Natural killer cell (primary cell): Measurements from ENCODE around the gene TOLLIP. TPM values are rescaled to one million over a fixed set of nuclear protein-coding genes. Genes with fewer than 3 reads are reported as not detected.

Experiments used
- ATAC-seq, 3 donors: fragments of 150-1000 bp in 2 of 3; fragments of 200-7000 bp in 1 of 3; cut with Tn5 transposase; 1 replicate in 1 of 3; 2 replicates in 2 of 3; pipeline ENCODE4 v1.10.0; 2021; ENCODE audit warnings: mild to moderate bottlenecking in 2 of 3, moderate library complexity in 2 of 3
- DNase-seq, 2 donors: peaks; one replicate each; pipeline versions ENCODE4 v3.0.0 to v3.0.0-alpha.2; 2013 to 2021; ENCODE audit warnings: mixed read lengths in 1 of 2
- H3K27ac ChIP-seq: one replicate; pipeline ENCODE4 v1.5.1; 2013; ENCODE audit warnings: mild to moderate bottlenecking, low read length
- H3K27me3 ChIP-seq: one replicate; pipeline ENCODE4 v1.6.1; 2013; ENCODE audit warnings: low read length; ENCODE audit not compliant: control insufficient read depth, insufficient read depth
- H3K36me3 ChIP-seq: one replicate; pipeline ENCODE4 v1.6.1; 2013; ENCODE audit warnings: low read length; ENCODE audit not compliant: control insufficient read depth, insufficient read depth
- H3K4me1 ChIP-seq: one replicate; pipeline ENCODE4 v1.6.1; 2013; ENCODE audit warnings: low read length; ENCODE audit not compliant: control insufficient read depth, insufficient read depth
- H3K4me3 ChIP-seq: one replicate; pipeline ENCODE4 v1.5.1; 2013; ENCODE audit warnings: low read length
- H3K9me3 ChIP-seq: one replicate; pipeline ENCODE4 v1.6.1; 2013; ENCODE audit warnings: low read length; ENCODE audit not compliant: control insufficient read depth, insufficient read depth
- H3K27ac Mint-ChIP-seq, 2 donors: one replicate each; pipeline ENCODE4 v1.8.0; 2022; ENCODE audit warnings: mild to moderate bottlenecking in 2 of 2, mixed read lengths in 2 of 2, moderate library complexity in 1 of 2
- H3K27me3 Mint-ChIP-seq, 2 donors: one replicate each; pipeline ENCODE4 v1.8.0; 2022; ENCODE audit warnings: low read depth in 2 of 2, mixed read lengths in 2 of 2
- H3K36me3 Mint-ChIP-seq: one replicate; pipeline ENCODE4 v1.8.0; 2022; ENCODE audit warnings: mixed read lengths
- H3K4me1 Mint-ChIP-seq, 2 donors: one replicate each; pipeline ENCODE4 v1.8.0; 2022; ENCODE audit warnings: mixed read lengths in 2 of 2
- H3K4me3 Mint-ChIP-seq: one replicate; pipeline ENCODE4 v1.8.0; 2022; ENCODE audit warnings: mild to moderate bottlenecking, moderate library complexity, mixed read lengths
- H3K9me3 Mint-ChIP-seq, 2 donors: one replicate each; pipeline ENCODE4 v1.8.0; 2022; ENCODE audit warnings: mixed read lengths in 2 of 2
- CTCF ChIP-seq: fragments of 200-600 bp; IDR thresholded peaks from one replicate; pipeline ENCODE4 v1.8.0; 2022; ENCODE audit warnings: antibody characterized with exemption
- WGBS: methylation state at CpG from one replicate; pipeline ENCODE4 v1.1.7; 2013; ENCODE audit warnings: missing lambda C conversion rate; ENCODE audit not compliant: insufficient coverage; 5-methylcytosine and 5-hydroxymethylcytosine counted together
- intact Hi-C: fragments of 100-400 bp; cut with micrococcal nuclease; formaldehyde crosslinking; loops from one replicate; pipeline ENCODE4 v1.14.2; 2022
- total RNA-seq, 4 donors: library from RNA; stranded (reverse); fragments of 120-200 nt in 1 of 4; gene quantifications; one replicate each; pipeline versions ENCODE4 v1.2.3 to v1.2.4, GENCODE V29; 2013 to 2022

Gene TOLLIP
- total RNA-seq, 3 donors from 2014 or later (not counting 1 experiment from before 2014, with no cell fraction given): 49.3 to 61.8 (median 54.8) TPM

GRCh38 chr11:1235901-1236315, 73.5 kb downstream of the TOLLIP start:
- no peak overlapping the region for H3K4me3 Mint-ChIP-seq
- intact Hi-C loops: no loop called here
- no peak overlapping the region for H3K27ac Mint-ChIP-seq

DNA sequence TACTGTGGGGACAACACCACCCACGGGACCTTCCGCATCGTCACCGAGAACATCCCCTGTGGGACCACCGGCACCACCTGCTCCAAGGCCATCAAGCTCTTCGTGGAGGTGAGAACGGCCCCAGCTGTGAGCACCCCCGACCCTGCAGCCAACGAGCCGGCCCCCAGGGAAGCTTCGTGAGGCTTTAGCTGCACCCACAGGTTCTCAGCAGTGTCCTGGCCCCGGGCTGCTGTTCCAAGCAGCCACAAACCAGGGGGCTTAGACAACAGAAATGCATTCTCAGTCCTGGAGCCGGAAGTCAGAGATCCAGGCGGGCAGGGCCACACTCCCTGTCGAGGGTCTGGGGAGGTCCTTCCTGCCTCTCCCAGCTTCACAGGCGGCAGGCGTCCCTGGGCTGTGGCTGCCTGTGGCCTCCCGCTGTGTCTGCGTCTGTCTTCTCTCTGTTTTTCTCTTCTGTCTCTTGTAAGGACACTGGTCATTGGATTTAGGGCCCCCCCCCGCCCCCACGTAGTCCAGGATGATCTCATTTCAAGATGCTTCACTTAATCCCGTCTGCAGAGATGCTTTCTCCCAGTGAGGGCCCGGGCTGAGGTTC, 74.0 kb downstream of the TOLLIP start:
- Histone ChIP-seq H3K27me3 (no peaks in the 10 kb centered on the region), H3K4me1 (no peaks in the 10 kb centered on the region), H3K36me3 (no peaks in the 10 kb centered on the region), H3K4me3 (no peak overlapping the region), H3K9me3 (no peaks in the 10 kb centered on the region), H3K27ac (no peak overlapping the region)
- no peaks in the 10 kb centered on the region for H3K9me3 Mint-ChIP-seq
- no peaks in the 10 kb centered on the region for H3K4me1 Mint-ChIP-seq
- DNase-seq (no peak), ATAC-seq (no peak)
- WGBS: 86% methylated on average over 23 of the region's 23 CpGs
- intact Hi-C loops: no loop called here
- no peaks in the 10 kb centered on the region for H3K36me3 Mint-ChIP-seq
- H3K27me3 Mint-ChIP-seq: no peaks in the 10 kb centered on the region
- no peak overlapping the region for H3K4me3 Mint-ChIP-seq
- no peak for TF ChIP-seq CTCF
- H3K27ac Mint-ChIP-seq: no peak overlapping the region

More at GRCh38 chr11:1235901-1236315, 73.5 kb downstream of the TOLLIP start:
- H3K9me3 ChIP-seq: no peaks in the 10 kb centered on the region
- Mint-ChIP-seq H3K4me1 (no peaks in the 10 kb centered on the region), H3K36me3 (no peaks in the 10 kb centered on the region), H3K9me3 (no peaks in the 10 kb centered on the region), H3K27me3 (no peaks in the 10 kb centered on the region)
- no peak for TF ChIP-seq CTCF
- WGBS: 84% methylated on average over 16 of the region's 16 CpGs
- DNase-seq (no peak), ATAC-seq (no peak)
- H3K4me1 ChIP-seq: no peaks in the 10 kb centered on the region
- no peaks in the 10 kb centered on the region for H3K36me3 ChIP-seq
- H3K27ac ChIP-seq: no peak overlapping the region
- no peak overlapping the region for H3K4me3 ChIP-seq
- H3K27me3 ChIP-seq: no peaks in the 10 kb centered on the region

GRCh38 chr11:1234771-1235305, 74.6 kb downstream of the TOLLIP start:
- Histone ChIP-seq H3K27ac (no peak overlapping the region), H3K36me3 (no peaks in the 10 kb centered on the region), H3K27me3 (no peaks in the 10 kb centered on the region), H3K4me1 (no peaks in the 10 kb centered on the region), H3K9me3 (no peaks in the 10 kb centered on the region), H3K4me3 (no peak overlapping the region)
- Mint-ChIP-seq H3K9me3 (no peaks in the 10 kb centered on the region), H3K36me3 (no peaks in the 10 kb centered on the region), H3K27me3 (no peaks in the 10 kb centered on the region), H3K4me3 (no peak overlapping the region), H3K4me1 (no peaks in the 10 kb centered on the region), H3K27ac (no peak overlapping the region)
- 89% methylated on average over 23 of the region's 23 CpGs for WGBS
- DNase-seq (no peak), ATAC-seq (no peak)
- no peak for TF ChIP-seq CTCF
- intact Hi-C loops: no loop called here
